Left colon (tissue), 2 donors: ENCODE measurements around the gene UBE2F. TPM values are rescaled to one million over a fixed set of nuclear protein-coding genes. Genes with fewer than 3 reads are reported as not detected.

Source experiments
- ATAC-seq: fragments of 200-7000 bp; cut with Tn5 transposase; one replicate; pipeline ENCODE4 v1.9.1; 2020; ENCODE audit warnings: mild to moderate bottlenecking, moderate library complexity
- DNase-seq, 2 donors: peaks; one replicate each; pipeline ENCODE4 v3.0.0-alpha.2; 2020
- intact Hi-C, 2 donors: fragments of 100-400 bp; cut with DNase I in 1 of 2; cut with micrococcal nuclease in 1 of 2; formaldehyde crosslinking; loops; one replicate each; pipeline versions ENCODE4 v1.11.2 to v1.14.0; 2022; cut with DNase I, micrococcal nuclease
- long read RNA-seq: library from polyadenylated mRNA; unstranded; transcript quantifications from one replicate; pipeline ENCODE4 v2.0.0, GENCODE V29; 2021
- total RNA-seq, 2 donors: library from RNA; stranded (reverse); fragmentation: NEBNext Ultra II Directional; extraction: Animal tissue kit (Norgen Biotek cat#: 25700); gene quantifications; one replicate each; pipeline ENCODE4 v1.2.1, GENCODE V29; 2021
- donor health status: DM: no; HTN: no; CAD: no.
- donor health status: DM: yes; HTN: yes; CAD: no.

The UBE2F gene, protein sequence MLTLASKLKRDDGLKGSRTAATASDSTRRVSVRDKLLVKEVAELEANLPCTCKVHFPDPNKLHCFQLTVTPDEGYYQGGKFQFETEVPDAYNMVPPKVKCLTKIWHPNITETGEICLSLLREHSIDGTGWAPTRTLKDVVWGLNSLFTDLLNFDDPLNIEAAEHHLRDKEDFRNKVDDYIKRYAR
- total RNA-seq, result 10 to 100 TPM; 50.8 to 52.9 TPM
- long read RNA-seq, transcript UBE2F-215 (9 exons, 1,242 nt), result minor isoform, 5 of 54 reads
- long read RNA-seq, transcript UBE2F-201 (10 exons, 2,009 nt), result major isoform, 43 of 54 reads
- long read RNA-seq, partial matches to known transcripts, result 1 of 54 reads
- long read RNA-seq, other reads (novel, unspliced or antisense), result 3 of 54 reads

DNA sequence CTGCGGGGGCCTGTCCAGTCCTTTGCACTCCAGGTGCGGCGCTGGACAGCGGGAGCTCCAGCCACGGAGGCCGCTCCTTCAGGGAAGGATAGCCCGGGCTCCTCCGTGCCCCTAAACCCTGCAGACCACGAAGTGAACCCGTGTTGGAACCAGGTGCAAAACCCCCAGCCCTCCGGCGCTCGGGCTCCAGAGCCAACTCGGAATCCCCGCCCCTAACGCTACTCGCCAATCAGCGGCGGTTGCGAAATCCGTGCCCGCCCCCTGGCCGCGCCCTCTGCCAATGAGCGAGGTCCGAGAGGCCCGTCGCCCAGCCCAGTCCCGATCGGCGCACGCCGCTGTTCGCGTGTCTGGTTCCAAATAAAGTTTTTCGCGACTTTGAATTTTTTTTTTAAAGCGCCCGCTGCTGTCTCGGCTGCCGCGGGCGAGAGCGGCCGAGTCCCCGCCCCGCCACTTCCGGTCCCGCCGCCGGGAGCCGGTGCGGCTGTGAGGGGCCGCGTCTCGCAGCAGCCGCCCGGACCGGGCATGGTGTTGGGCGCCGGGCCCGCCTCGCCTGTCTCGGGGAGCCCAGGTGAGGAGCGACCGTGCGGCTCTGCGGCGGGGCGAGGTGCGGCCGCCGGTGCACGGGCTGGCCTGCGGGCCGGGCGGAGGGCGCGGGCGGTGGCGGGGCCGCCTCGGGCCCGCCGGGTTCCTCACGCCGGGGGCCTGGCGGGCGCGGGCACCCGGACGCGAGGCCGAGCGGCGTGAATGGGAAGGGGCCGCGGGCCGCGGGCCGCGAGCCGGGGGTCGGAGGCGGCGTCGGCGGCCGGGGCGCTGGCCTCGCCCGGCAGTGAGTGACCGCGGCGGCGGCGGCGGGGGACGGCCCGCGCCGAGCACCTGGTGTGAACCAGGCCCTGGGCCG, at the start of gene UBE2F:
Gene UBE2F, plus strand, starts transcription at position 450 of the 898 bp plus-strand sequence. CDS start 6,094 bp downstream, outside the sequence.
- DNase-seq, result peak; percentile 96 to 98
- intact Hi-C loops, result no loop called here
- peak; percentile 93 for ATAC-seq

DNA sequence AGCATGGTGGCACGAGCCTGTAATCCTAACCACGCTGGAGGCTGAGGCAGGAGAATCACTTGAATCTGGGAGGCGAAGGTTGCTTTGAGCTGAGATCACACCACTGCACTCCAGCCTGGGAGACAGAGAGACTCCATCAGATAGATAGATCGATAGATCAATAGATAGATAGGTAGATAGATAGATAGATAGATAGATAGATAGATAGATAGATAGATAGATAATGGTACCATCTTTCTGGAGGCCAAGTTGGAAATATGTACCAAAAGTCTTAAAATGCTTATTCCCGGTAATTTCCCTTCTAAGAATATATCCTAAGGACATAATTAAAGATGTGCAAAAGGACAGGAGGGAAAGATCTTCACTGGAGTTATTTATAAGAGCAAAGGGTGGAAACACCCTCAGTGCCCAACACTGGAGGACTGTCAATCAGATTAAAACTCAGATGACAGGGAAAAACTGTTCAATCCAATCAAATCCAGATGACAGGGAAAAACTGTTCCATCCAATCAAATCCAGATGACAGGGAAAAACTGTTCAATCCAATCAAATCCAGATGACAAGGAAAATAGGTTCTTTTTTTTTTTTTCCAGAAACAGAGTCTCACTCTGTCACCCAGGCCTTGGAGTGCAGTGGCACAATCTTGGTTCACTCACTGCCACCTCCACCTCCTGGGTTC, 49.0 kb upstream of the UBE2F start:
- no peak for DNase-seq
- intact Hi-C loops, result no loop called here
- ATAC-seq, result no peak

DNA sequence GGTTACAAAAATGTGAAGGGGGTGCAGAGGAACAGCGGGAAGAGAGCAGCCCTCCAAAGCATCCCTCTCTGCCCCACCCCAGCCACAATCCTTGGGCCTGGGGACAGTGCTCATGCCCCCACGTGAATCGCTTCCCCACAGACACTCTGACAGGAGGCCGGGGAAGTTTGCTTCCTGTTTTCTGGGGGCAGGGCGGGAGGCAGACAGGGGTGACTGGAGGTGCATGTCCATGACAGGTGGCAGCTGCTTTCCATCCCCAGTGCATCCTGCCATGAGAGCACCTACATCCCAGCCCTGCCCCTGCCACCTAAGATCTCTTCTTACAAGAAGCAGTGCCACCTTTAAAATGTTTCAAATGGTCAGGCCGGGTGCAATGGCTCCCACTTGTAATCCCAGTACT, 47.2 kb upstream of the UBE2F start:
- DNase-seq (no peak), ATAC-seq (no peak)
- intact Hi-C loops, result no loop called here

DNA sequence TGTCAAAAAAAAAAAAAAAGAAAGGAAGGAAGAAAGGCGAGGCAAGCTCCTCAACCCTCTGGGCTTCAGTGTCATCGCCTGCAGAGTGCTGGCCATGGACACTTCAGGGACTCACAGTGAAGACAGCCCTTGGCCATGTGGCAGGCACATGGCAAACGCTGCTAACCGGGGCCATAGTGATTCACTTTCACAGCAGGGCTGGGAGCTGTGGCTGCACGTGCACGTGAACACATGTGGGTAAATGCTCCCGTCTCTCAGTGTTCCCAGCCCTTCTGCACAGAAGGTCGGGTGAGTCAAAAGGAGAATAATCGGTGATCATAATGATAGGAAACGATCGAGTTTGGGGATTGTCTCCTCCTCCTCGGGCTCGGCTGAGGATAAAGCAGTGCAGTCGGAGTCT, 46.1 kb upstream of the UBE2F start:
- ATAC-seq, result no peak
- no peak for DNase-seq
- intact Hi-C loops, result no loop called here

DNA sequence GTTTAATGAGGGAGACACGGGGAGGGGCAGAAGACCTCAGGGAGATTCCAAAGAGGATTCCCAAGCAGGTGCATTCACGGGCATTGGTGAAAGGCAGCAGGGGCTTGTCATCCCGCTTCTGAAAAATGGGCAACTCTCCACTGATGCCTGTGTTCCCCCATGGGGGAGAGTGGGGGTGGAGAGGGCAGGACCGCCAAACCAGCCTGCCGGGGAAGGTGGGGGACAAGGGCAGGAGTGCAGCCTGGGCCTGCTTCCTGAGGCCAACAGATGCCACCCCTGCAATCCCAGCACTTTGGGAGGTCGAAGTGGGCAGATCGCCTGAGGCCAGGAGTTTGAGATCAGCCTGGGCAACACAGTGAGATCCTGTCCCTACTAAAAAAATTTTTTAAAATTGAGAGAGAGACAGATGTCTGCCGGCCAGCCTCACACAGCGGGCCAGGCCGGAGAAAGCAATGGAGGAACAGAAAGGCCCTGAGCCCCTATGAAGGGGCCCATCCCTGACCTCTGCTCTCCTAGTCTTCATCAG, 44.8 kb upstream of the UBE2F start:
- intact Hi-C loops, result no loop called here

DNA sequence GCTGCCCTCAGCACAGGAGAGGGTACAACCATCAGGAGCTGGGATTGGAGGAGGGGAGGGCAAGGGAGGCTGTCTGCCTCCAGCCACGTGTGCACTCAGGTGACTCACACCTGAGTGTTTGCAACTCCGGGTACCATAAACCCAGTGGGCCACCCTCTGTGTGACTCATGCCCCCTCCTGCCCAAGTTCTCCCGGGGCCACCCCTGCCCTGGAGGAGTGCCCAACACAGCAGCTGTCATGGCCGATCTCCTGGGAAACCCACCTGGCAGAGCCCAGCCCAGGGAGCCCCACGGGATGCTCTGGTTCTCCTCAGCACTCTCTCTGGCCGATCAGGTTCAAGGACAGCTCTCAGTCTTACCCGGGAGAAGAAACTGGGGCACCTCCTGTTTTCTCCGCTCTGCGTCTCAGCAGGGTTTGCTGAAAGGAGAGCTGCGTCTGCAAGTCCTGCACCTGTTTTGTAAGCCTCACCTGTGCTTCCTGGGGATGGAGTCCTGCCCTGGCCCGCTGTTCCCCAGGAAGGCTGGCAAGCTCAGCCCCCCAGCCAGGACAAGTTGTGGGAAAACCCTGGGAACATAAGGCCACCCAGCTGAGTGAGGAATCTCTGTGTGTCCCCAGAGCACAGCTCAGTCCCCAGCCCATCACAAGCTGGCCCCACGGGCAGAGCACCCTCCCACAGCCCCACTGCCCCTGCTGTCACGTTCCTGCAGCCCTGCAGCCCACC, 44.0 kb upstream of the UBE2F start:
- DNase-seq (no peak), ATAC-seq (peak; percentile 58)
- intact Hi-C loops, result no loop called here

More for the DNA sequence above, 44.8 kb upstream of the UBE2F start:
- no peak for ATAC-seq
- no peak for DNase-seq

DNA sequence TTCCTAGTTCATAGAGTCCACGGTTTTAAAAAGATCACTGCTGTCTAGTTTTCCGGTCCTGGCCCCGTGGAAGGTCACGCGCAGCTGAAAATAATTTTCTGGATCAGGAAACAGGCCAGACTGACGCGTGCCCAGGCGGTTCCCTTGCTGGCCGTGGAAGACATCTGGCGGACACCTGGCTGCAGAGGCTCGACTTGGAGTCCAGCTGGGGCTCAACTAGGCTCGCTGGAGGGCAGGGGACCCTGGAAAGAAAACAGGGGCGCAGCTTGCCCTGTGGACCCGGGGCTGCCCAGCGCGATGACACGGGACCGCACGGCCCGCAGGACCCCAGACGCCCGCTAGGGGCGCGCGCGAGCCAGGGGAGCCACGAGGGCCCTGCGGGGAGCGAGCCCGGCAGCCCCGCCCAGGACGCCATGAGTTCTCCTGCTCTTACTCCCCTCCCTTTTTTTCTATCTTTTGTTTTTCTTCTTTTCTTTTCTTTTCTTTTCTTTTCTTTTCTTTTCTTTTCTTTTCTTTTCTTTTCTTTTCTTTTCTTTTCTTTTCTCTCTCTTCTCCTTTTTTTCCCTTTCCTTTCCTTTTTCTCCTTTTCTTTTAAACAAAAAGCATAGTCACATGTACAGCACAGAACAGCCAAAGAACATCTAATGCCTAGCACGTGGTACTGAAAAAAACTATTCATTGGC, 43.2 kb upstream of the UBE2F start:
- intact Hi-C loops, result no loop called here
- peak; percentile 51 to 67 for DNase-seq
- peak; percentile 76 for ATAC-seq

DNA sequence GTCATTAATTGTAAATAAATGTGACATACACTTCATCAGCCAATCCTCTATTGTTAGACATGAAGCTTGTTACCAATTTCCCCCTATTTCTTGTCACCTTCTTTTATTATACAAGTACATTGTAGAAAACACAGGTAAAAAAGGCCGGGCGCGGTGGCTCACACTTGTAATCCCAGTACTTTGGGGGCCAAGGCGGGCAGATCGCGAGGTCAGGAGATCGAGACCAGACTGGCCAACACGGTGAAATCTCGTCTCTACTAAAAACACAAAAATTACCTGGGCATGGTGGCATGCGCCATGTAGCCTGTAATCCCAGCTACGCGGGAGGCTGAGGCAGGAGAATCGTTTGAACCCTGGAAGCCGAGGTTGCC, 42.7 kb upstream of the UBE2F start:
- DNase-seq (no peak), ATAC-seq (no peak)
- intact Hi-C loops, result no loop called here

DNA sequence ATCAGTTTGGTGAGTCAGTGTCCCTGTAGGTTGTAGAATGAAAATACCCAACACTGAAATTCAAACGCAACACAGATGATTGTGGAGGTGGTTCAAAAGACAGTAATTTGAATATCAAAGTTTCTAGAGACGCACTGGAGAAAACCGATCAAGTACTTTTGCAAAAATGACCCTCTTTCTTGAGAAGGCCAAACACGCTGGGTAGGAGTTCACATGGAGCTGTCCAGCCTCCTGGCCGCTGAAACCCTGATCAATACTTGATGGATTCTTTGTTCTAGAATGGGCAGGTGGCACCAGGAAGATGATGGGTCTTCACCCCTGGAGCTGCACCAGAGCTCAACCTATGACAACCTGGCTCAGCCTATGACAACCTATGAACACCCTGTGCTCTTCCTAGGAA, 39.7 kb upstream of the UBE2F start:
- intact Hi-C loops, result no loop called here
- DNase-seq (no peak), ATAC-seq (no peak)

DNA sequence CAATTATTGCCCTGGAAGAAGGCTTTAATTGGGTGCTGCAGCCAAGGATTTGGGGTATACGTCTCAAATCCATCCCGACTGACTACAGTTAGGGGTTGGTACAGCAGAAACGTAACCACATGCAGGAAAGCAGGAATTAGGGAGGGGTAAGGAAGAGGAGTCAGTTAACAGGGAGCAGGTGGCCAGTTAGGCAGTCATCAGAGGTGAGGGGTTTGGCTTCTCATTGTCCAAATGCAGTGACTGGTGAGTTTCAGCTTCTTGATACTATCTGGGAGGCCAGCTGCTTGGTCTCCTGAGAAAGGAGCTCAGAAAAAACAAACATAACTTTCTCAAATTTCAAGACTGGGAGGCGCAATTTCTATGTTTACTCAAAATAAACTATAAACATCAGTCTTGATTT, 38.8 kb upstream of the UBE2F start:
- DNase-seq (no peak), ATAC-seq (no peak)
- intact Hi-C loops, result no loop called here

DNA sequence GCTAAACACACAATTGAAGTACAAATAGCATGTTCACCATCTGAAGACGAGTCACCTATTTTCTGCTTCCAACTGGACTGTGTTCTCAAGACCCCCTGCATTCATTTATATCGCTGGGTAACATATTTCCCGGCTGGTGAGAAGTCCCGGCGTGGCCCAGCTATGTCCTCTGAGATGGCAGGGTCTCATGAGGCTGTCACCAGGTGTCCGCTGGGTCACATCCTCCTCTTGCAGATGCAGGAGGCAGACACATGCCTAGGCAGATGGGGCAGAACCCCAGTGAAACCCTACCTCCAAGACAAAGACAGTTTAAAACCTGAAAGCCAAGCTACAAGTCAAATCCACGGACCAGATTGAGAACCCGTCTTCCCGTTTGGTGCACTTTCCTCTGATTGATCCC, 36.8 kb upstream of the UBE2F start:
- ATAC-seq, result no peak
- no peak for DNase-seq
- intact Hi-C loops, result no loop called here

DNA sequence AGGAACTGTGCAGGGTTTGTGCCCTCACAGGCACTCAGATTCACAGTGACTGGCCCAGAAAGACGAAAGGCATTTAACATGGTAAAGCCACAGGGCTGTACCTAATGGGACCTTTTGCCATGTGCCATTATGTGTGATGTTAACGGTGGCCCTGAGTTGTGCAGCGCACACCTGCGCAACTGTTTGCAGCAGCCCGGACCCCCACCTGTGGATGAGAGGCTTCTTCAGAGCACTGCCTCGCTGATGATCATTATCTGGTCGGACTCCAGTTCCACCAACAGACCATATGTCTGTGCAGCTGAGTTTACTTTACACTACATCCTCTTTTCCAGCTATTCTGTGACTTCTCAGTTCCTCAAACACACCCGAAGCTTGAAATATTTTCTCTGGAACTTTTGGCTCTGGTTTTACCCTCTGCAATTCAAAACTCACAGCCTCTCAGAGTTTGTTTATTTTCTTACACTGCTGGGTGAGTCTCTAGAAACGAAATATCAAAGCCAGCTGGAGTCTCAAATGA, 35.6 kb upstream of the UBE2F start:
- intact Hi-C loops, result no loop called here
- ATAC-seq, result no peak
- DNase-seq, result no peak

DNA sequence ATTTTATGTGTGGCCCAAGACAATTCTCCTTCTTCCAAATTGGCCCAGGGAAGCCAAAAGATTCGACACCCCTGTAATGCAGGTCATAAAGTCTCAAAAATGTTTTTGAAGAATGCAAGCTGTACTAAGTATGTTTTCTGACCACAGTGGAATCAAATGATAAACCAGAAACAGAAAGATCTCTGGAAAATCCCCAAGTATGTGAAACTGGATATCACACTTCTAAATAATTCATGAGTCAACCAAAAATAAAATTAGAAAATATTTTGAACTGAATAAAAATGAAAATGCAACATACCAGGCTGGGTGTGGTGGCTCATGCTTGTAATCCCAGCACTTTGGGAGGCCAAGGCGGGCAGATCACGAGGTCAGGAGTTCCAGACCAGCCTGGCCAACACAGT, 34.1 kb upstream of the UBE2F start:
- ATAC-seq (no peak), DNase-seq (no peak)
- intact Hi-C loops, result no loop called here

DNA sequence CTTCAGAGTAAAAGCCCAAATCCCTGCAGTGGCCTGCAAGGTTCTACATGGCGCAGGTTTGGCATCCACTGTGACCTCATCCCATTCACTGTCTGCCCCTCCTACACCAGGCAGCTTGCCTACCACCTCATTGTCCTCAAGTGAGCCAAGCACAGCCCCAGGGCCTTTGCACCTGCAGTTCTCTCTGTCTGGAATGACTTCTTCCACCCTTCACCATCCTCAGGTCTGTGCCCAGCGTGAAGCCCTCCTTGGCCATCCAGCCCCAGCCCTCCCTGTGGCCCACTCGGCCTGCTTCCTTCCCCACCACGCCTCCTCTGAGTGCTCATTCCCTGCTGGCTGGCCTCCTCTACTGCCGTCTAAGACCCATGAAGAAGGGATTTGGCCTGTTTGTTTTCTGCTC, 32.6 kb upstream of the UBE2F start:
- DNase-seq, result no peak
- intact Hi-C loops, result no loop called here
- no peak for ATAC-seq

DNA sequence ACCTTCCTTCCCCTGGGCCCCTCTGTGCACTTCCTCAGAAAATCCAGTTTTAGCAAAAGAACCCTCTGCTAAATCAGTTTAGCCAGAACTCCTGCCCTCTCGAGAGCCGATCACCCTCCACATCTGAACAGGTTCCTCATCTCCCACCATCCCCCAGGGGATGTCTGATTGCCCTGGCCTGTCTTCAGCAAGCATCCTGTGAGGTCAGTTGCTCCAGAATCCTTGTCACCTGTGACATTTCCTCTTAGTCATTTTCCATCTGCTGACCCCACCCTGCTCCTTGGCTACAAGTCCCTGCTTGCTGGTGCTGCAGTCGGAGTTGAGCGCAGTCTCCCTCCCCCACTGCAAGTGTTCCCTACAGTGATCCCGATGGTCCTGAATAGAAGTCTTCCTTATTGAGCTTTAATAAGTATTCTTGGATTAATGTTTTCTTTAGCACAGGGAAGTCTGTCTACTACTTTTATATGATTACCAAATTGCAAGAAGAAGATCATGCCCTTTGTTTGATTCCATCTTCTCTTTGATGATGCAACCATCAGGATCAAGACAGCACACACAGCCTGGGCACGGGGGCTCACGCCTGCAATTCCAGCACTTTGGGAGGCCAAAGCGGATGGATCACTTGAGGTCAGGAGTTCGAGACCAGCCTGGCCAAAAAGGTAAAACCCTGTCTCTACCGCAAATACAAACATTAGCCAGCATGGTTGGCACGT, 30.9 kb upstream of the UBE2F start:
- intact Hi-C loops, result no loop called here
- no peak for DNase-seq
- ATAC-seq, result peak; percentile 54

DNA sequence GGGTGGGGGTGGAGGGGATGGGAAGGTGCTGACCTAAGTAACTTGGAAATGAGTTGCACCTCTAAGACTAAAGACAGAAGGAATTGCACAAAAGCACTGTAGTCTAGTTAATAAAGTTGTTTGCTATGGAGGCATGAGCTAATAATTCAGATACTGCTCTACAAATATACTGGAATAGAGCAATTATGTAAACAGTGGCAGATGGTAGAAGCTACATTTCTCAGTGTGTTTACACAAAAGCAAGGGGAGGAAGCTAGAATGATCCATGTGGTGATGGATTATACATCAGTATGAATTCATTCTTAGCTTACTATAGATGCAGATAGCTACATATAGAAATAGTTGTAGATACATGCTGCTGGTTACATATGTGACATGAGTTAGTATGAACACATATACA, 27.6 kb upstream of the UBE2F start:
- DNase-seq, result no peak
- peak; percentile 67 for ATAC-seq
- intact Hi-C loops, result no loop called here

DNA sequence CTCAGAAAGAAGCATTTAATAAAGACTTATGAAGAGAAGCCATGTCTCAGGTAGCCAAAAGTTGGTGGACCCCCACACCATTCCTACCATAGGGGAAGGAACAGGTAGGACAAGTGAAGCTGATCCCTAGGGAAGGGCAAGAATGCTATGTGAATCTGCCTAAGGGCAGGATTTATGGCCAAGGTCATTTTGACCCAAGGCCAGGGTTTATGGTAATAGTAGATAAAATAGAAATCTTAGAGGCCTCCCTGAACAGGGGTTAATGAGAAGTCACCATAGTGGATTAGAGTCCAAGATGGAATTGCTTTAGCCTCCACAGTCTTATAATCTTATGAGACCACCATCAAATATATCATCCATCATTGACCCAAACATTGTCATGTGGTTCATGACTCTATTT, 26.0 kb upstream of the UBE2F start:
- DNase-seq, result no peak
- intact Hi-C loops, result no loop called here
- ATAC-seq, result no peak
